ENCODE data around the gene PLGRKT.
A peak's percentile ranks its signal among the peaks of the same experiment; 100 is the strongest.
"Not testable (repeated sequence)": the region's sequence is repeated elsewhere in the genome, so short reads cannot be mapped to it uniquely, and the experiment has no call there.

Gene PLGRKT

GRCh38 chr9:5437254-5438216 lies at the start of gene PLGRKT:
PLGRKT (minus strand) TSS chr9:5437925; CDS start chr9:5431977, 5,948 bp downstream.
- Mint-ChIP-seq H3K36me3 (ENCODE audit: insufficient read depth) (peaks cover 13% of the 10 kb centered on the region), H3K4me1 (peaks cover 39% of the 10 kb centered on the region), H3K9me3 (no peaks in the 10 kb centered on the region), H3K4me3 (peak within 1 kb of the TSS; percentile 87), H3K27ac (ENCODE audit: low read depth) (peak within 1 kb of the TSS; percentile 97), H3K27me3 (no peaks in the 10 kb centered on the region)
- peak; percentile 99 for ATAC-seq (replicated peaks; ENCODE audit: extremely low read depth, poor library complexity, severe bottlenecking)
- DNase-seq (ENCODE audit: low spot score in 2 of 2): peak; percentile 74 to 84

DNA sequence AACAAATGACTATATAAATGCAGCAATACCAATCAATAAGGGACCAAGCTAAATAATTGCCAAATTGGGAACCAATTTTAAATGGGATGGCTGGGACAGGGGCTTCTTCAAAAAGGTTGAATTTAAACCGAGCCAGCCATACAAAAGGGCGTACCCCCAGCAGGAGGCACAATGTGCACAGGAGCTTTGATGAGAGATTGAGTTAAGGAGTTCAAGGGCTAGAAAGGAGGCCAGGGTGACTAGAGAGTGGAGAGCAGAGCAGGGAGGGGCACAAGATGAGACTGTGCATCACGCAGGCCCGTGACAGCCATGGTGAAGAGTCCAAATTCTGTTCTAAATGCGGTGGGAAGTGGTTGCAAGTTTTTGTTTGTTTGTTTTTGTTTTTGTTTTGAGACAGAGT lies 49.3 kb upstream of the PLGRKT start:
- ATAC-seq (replicated peaks; ENCODE audit: extremely low read depth, poor library complexity, severe bottlenecking): no peak
- no peaks in the 10 kb centered on the region for H3K9me3 Mint-ChIP-seq

GRCh38 chr9:5485378-5486085 lies 47.8 kb upstream of the PLGRKT start:
- Mint-ChIP-seq H3K27me3 (peaks cover 10% of the 10 kb centered on the region), H3K36me3 (ENCODE audit: insufficient read depth) (no peaks in the 10 kb centered on the region), H3K4me1 (no peaks in the 10 kb centered on the region), H3K27ac (ENCODE audit: low read depth) (no peak overlapping the region), H3K9me3 (no peaks in the 10 kb centered on the region), H3K4me3 (no peak overlapping the region)
- ATAC-seq (replicated peaks; ENCODE audit: extremely low read depth, poor library complexity, severe bottlenecking) (no peak), DNase-seq (ENCODE audit: low spot score in 2 of 2) (no peak)

More for the DNA sequence above, 49.3 kb upstream of the PLGRKT start:
- Mint-ChIP-seq H3K27ac (ENCODE audit: low read depth) (no peak overlapping the region), H3K36me3 (ENCODE audit: insufficient read depth) (no peaks in the 10 kb centered on the region), H3K4me1 (no peaks in the 10 kb centered on the region), H3K4me3 (no peak overlapping the region), H3K27me3 (peaks cover 3% of the 10 kb centered on the region)
- DNase-seq (ENCODE audit: low spot score in 2 of 2): no peak

DNA sequence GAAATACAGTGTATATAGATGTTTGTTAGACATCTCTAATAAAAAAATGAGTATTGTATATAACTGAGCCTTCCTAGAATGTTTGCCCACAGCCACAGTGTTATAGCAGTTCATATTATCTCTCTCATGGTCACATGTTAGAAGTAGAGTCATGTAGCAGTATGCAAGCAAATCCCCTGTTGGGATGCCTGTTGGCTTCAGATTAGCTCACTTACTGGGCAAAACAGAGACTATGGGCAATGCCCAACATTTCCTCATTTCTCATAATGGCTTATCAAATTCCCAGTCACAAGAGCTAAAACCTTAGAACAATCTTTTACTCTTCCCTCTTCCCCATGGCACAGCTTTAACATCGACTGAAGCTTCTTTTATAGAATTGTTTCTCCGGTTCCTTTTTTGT lies 45.6 kb upstream of the PLGRKT start:
- Mint-ChIP-seq H3K27me3 (peaks cover 10% of the 10 kb centered on the region), H3K4me3 (no peak overlapping the region), H3K4me1 (no peaks in the 10 kb centered on the region), H3K27ac (ENCODE audit: low read depth) (no peak overlapping the region), H3K9me3 (no peaks in the 10 kb centered on the region), H3K36me3 (ENCODE audit: insufficient read depth) (no peaks in the 10 kb centered on the region)
- DNase-seq (ENCODE audit: low spot score in 2 of 2) (no peak), ATAC-seq (replicated peaks; ENCODE audit: extremely low read depth, poor library complexity, severe bottlenecking) (no peak)

GRCh38 chr9:5482194-5482593 lies 44.5 kb upstream of the PLGRKT start:
- no peak for ATAC-seq (replicated peaks; ENCODE audit: extremely low read depth, poor library complexity, severe bottlenecking)
- Mint-ChIP-seq H3K27me3 (peaks cover 10% of the 10 kb centered on the region), H3K27ac (ENCODE audit: low read depth) (no peak overlapping the region), H3K4me3 (no peak overlapping the region), H3K4me1 (no peaks in the 10 kb centered on the region), H3K9me3 (no peaks in the 10 kb centered on the region), H3K36me3 (ENCODE audit: insufficient read depth) (no peaks in the 10 kb centered on the region)
- no peak for DNase-seq (ENCODE audit: low spot score in 2 of 2)

DNA sequence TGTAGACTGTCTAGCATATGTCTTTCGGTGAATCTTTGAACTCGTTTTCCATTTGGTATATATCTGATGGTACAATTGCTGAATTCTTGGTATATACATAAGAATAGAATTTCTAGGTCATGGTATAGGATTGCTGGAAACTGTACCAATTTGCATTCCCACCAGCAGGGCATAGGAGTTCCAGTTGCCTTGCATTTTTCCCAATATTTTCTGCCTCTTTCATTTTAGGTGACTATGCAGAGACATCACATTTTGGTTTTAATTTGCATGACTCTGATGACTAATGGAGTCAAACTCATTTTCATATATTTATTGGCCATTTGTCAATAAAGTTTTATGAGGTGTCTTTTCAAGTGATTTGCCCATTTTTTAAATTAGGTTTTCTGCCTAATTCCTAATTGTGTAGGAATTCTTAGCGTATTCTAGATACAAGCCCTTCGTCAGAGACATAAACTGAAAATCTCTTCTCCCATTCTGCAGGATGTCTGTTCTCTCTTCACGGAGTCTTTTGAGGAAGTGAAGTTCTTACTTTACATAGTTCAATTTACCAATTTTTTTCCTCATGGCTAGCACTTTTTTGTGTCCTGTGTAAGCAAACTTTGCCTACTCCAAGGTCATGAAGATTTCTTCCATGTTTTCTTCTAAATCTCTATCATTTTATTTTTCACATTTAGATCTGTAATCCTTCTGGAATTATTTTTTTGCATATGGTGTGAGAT lies 43.8 kb upstream of the PLGRKT start:
- Mint-ChIP-seq H3K27me3 (peaks cover 10% of the 10 kb centered on the region), H3K4me3 (no peak overlapping the region), H3K4me1 (no peaks in the 10 kb centered on the region), H3K9me3 (no peaks in the 10 kb centered on the region), H3K27ac (ENCODE audit: low read depth) (no peak overlapping the region), H3K36me3 (ENCODE audit: insufficient read depth) (no peaks in the 10 kb centered on the region)
- DNase-seq (ENCODE audit: low spot score in 2 of 2) (no peak), ATAC-seq (replicated peaks; ENCODE audit: extremely low read depth, poor library complexity, severe bottlenecking) (no peak)

DNA sequence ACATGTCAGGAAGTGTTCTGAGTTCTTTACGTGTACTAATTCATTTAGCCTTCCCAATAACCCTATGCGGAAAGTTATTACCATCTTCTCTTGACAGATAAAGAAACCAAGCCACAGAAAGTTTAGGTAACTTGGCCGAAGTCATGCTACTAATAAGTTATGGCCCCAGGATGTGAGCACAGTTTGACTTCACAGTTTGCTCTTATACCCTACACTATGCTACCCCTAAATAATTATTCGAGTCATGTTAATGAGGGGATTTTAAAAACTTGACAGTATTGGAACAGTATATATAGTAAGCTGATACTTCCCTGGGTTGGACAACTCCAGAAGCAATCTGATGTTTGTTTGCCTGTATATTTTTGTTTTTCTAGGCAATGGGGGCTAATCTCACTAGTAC lies 43.2 kb upstream of the PLGRKT start:
- Mint-ChIP-seq H3K9me3 (no peaks in the 10 kb centered on the region), H3K27ac (ENCODE audit: low read depth) (no peak overlapping the region), H3K4me3 (no peak overlapping the region), H3K27me3 (peaks cover 10% of the 10 kb centered on the region), H3K4me1 (no peaks in the 10 kb centered on the region), H3K36me3 (ENCODE audit: insufficient read depth) (no peaks in the 10 kb centered on the region)
- no peak for ATAC-seq (replicated peaks; ENCODE audit: extremely low read depth, poor library complexity, severe bottlenecking)
- DNase-seq (ENCODE audit: low spot score in 2 of 2): no peak

- H3K4me1 Mint-ChIP-seq: peaks cover under 1% of the 10 kb centered on the region
- ATAC-seq (replicated peaks; ENCODE audit: extremely low read depth, poor library complexity, severe bottlenecking) (no peak), DNase-seq (ENCODE audit: low spot score in 2 of 2) (no peak)
- peaks cover 10% of the 10 kb centered on the region for H3K27me3 Mint-ChIP-seq
- no peaks in the 10 kb centered on the region for H3K9me3 Mint-ChIP-seq
- H3K36me3 Mint-ChIP-seq (ENCODE audit: insufficient read depth): no peaks in the 10 kb centered on the region
- H3K27ac Mint-ChIP-seq (ENCODE audit: low read depth): no peak overlapping the region
- no peak overlapping the region for H3K4me3 Mint-ChIP-seq
Observed at GRCh38 chr9:5479994-5480694, 42.4 kb upstream of the PLGRKT start.

GRCh38 chr9:5478206-5478605 lies 40.5 kb upstream of the PLGRKT start:
- peaks cover 10% of the 10 kb centered on the region for H3K27me3 Mint-ChIP-seq
- DNase-seq (ENCODE audit: low spot score in 2 of 2) (no peak), ATAC-seq (replicated peaks; ENCODE audit: extremely low read depth, poor library complexity, severe bottlenecking) (no peak)
- no peak overlapping the region for H3K4me3 Mint-ChIP-seq
- peaks cover 7% of the 10 kb centered on the region for H3K4me1 Mint-ChIP-seq
- no peak overlapping the region for H3K27ac Mint-ChIP-seq (ENCODE audit: low read depth)
- H3K9me3 Mint-ChIP-seq: no peaks in the 10 kb centered on the region
- H3K36me3 Mint-ChIP-seq (ENCODE audit: insufficient read depth): no peaks in the 10 kb centered on the region

GRCh38 chr9:5475611-5476010 lies 37.9 kb upstream of the PLGRKT start:
- H3K9me3 Mint-ChIP-seq; H3K27ac Mint-ChIP-seq (ENCODE audit: low read depth); DNase-seq (ENCODE audit: low spot score in 2 of 2); H3K27me3 Mint-ChIP-seq; H3K36me3 Mint-ChIP-seq (ENCODE audit: insufficient read depth); H3K4me3 Mint-ChIP-seq; ATAC-seq (replicated peaks; ENCODE audit: extremely low read depth, poor library complexity, severe bottlenecking); H3K4me1 Mint-ChIP-seq: not testable (repeated sequence)

- peaks cover 6% of the 10 kb centered on the region for H3K36me3 Mint-ChIP-seq (ENCODE audit: insufficient read depth)
- no peak overlapping the region for H3K27ac Mint-ChIP-seq (ENCODE audit: low read depth)
- no peak overlapping the region for H3K4me3 Mint-ChIP-seq
- H3K27me3 Mint-ChIP-seq: no peaks in the 10 kb centered on the region
- no peak for DNase-seq (ENCODE audit: low spot score in 2 of 2)
- peaks cover 7% of the 10 kb centered on the region for H3K4me1 Mint-ChIP-seq
- no peak for ATAC-seq (replicated peaks; ENCODE audit: extremely low read depth, poor library complexity, severe bottlenecking)
- H3K9me3 Mint-ChIP-seq: no peaks in the 10 kb centered on the region
Observed at GRCh38 chr9:5470816-5471215, 33.1 kb upstream of the PLGRKT start.

GRCh38 chr9:5470122-5470521 lies 32.4 kb upstream of the PLGRKT start:
- H3K27me3 Mint-ChIP-seq: no peaks in the 10 kb centered on the region
- no peak overlapping the region for H3K27ac Mint-ChIP-seq (ENCODE audit: low read depth)
- ATAC-seq (replicated peaks; ENCODE audit: extremely low read depth, poor library complexity, severe bottlenecking) (no peak), DNase-seq (ENCODE audit: low spot score in 2 of 2) (no peak)
- peaks cover 7% of the 10 kb centered on the region for H3K36me3 Mint-ChIP-seq (ENCODE audit: insufficient read depth)
- no peak overlapping the region for H3K4me3 Mint-ChIP-seq
- H3K9me3 Mint-ChIP-seq: no peaks in the 10 kb centered on the region
- peaks cover 6% of the 10 kb centered on the region for H3K4me1 Mint-ChIP-seq

Data from central memory CD8-positive, alpha-beta T cell (primary cell).